Measurements from ENCODE around the gene SPARCL1.

The SPARCL1 gene

DNA sequence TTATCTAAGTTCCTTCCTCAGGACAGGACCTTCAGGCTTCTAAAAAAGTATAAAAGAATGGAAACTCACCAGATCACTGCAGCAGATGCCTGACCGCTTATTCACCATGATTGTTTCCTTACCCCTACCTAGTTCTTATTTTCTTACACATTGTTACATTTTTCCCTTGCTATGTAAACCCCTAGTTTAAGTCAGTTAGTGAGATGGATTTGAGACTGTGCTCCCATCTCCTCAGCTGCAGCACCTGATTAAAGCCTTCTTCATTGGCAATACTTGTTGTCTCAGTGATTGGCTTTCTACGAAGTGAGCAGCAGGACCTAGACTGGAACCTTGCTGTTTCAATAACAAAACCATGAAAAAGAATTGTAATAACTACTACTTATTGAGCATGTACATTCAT, 4.7 kb downstream of the SPARCL1 start:
- ChIA-PET POLR2A (no interaction called here), CTCF (no interaction called here)
- Histone ChIP-seq H3K4me3 (ENCODE audit: low read depth, low read length) (no peak overlapping the region), H3K27ac (ENCODE audit: extremely low read depth, low read depth, low read length) (no peak overlapping the region), H3K36me3 (ENCODE audit: control insufficient read depth in 2 of 2, insufficient read depth in 1 of 2, low read length in 2 of 2) (no peaks in the 10 kb centered on the region), H3K4me1 (ENCODE audit: control insufficient read depth, insufficient read depth, low read length) (no peaks in the 10 kb centered on the region), H3K9me3 (ENCODE audit: control insufficient read depth, insufficient read depth, low read depth, low read length) (no peaks in the 10 kb centered on the region)
- no peak for TF ChIP-seq ZBTB21 (tag by site-specific recombination; IDR thresholded peaks at IDR 0.05)
- no peak for TF ChIP-seq WT1 (tag by site-specific recombination; IDR thresholded peaks at IDR 0.05)
- TF ChIP-seq ZNF239 (tag by site-specific recombination; IDR thresholded peaks at IDR 0.05): no peak
- TF ChIP-seq TRIM28 (IDR thresholded peaks at IDR 0.05; ENCODE audit: borderline replicate concordance, low read length): peak; percentile 81
- TF ChIP-seq KLF10 (tag by site-specific recombination; IDR thresholded peaks at IDR 0.05): no peak
- TF ChIP-seq ZNF155 (tag by site-specific recombination; IDR thresholded peaks at IDR 0.05): no peak
- TF ChIP-seq ZNF10 (tag by site-specific recombination; IDR thresholded peaks at IDR 0.05): peak; percentile 92
- TF ChIP-seq SETDB1 (IDR thresholded peaks at IDR 0.05; ENCODE audit: insufficient read length, low read length): peak; percentile 96
- TF ChIP-seq ZNF174 (tag by site-specific recombination; IDR thresholded peaks at IDR 0.05): no peak
- TF ChIP-seq YY1 (tag by site-specific recombination; IDR thresholded peaks at IDR 0.05): no peak
- TF ChIP-seq ZNF571 (tag by site-specific recombination; IDR thresholded peaks at IDR 0.05): no peak
- TF ChIP-seq OVOL3 (tag by site-specific recombination; IDR thresholded peaks at IDR 0.05): no peak
- TF ChIP-seq KLF16 (tag by site-specific recombination; IDR thresholded peaks at IDR 0.05): no peak
- TF ChIP-seq, protein P1, sequence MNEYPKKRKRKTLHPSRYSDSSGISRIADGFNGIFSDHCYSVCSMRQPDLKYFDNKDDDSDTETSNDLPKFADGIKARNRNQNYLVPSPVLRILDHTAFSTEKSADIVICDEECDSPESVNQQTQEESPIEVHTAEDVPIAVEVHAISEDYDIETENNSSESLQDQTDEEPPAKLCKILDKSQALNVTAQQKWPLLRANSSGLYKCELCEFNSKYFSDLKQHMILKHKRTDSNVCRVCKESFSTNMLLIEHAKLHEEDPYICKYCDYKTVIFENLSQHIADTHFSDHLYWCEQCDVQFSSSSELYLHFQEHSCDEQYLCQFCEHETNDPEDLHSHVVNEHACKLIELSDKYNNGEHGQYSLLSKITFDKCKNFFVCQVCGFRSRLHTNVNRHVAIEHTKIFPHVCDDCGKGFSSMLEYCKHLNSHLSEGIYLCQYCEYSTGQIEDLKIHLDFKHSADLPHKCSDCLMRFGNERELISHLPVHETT (tag by site-specific recombination; IDR thresholded peaks at IDR 0.05): no peak
- TF ChIP-seq ZNF830 (tag by site-specific recombination; IDR thresholded peaks at IDR 0.05; ENCODE audit: low read depth): no peak
- no peak for TF ChIP-seq ZNF837 (tag by site-specific recombination; IDR thresholded peaks at IDR 0.05)
- TF ChIP-seq ZNF266 (tag by site-specific recombination; IDR thresholded peaks at IDR 0.05; ENCODE audit: low read depth): no peak
- no peak for TF ChIP-seq ZNF518A (tag by site-specific recombination; conservative IDR thresholded peaks at IDR 0.05; ENCODE audit: low read depth)
- TF ChIP-seq ZNF146 (tag by site-specific recombination; IDR thresholded peaks at IDR 0.05): no peak
- no peak for TF ChIP-seq ZNF701 (tag by site-specific recombination; IDR thresholded peaks at IDR 0.05)
- no peak for TF ChIP-seq ZNF580 (tag by site-specific recombination; IDR thresholded peaks at IDR 0.05)

DNA sequence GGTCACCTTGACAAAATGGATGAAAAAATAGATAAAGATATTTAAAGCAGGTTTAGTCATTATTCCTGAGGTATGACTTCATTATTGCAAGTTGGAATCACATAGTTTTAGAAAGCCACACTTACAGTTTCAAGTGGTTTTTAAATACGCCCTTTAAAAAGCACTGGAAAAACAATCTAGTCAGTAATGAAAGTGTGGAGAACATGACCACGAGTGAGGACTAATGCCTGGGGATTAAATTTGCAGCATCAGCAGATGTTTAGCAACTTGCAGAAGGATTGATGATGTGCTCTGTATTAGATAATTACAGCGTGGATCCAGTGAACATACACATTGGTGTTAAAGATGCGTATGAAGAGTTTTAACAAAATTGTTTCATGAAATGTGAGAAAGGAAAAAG, 5.9 kb downstream of the SPARCL1 start:
- CTCF ChIA-PET: no interaction called here
- Histone ChIP-seq H3K9me3 (ENCODE audit: control insufficient read depth, insufficient read depth, low read depth, low read length) (no peaks in the 10 kb centered on the region), H3K27ac (ENCODE audit: extremely low read depth, low read depth, low read length) (no peak overlapping the region), H3K4me3 (ENCODE audit: low read depth, low read length) (no peak overlapping the region), H3K4me1 (ENCODE audit: control insufficient read depth, insufficient read depth, low read length) (no peaks in the 10 kb centered on the region), H3K36me3 (ENCODE audit: control insufficient read depth in 2 of 2, insufficient read depth in 1 of 2, low read length in 2 of 2) (no peaks in the 10 kb centered on the region)
- TF ChIP-seq, protein P2, sequence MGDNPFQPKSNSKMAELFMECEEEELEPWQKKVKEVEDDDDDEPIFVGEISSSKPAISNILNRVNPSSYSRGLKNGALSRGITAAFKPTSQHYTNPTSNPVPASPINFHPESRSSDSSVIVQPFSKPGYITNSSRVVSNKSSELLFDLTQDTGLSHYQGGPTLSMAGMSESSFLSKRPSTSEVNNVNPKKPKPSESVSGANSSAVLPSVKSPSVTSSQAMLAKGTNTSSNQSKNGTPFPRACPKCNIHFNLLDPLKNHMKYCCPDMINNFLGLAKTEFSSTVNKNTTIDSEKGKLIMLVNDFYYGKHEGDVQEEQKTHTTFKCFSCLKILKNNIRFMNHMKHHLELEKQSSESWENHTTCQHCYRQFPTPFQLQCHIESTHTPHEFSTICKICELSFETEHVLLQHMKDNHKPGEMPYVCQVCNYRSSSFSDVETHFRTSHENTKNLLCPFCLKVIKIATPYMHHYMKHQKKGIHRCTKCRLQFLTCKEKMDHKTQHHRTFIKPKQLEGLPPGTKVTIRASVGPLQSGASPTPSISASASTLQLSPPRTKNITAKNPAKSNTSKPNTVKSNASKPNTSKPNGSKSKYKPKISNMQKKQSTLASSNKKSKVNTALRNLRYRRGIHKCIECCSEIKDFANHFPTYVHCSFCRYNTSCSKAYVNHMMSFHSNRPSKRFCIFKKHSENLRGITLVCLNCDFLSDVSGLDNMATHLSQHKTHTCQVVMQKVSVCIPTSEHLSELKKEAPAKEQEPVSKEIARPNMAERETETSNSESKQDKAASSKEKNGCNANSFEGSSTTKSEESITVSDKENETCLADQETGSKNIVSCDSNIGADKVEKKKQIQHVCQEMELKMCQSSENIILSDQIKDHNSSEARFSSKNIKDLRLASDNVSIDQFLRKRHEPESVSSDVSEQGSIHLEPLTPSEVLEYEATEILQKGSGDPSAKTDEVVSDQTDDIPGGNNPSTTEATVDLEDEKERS (tag by site-specific recombination; IDR thresholded peaks at IDR 0.05): no peak
- TF ChIP-seq SP7 (tag by site-specific recombination; IDR thresholded peaks at IDR 0.05) (peak; percentile 53; the same call in 1 of the 2 replicates), BCL11A (tag by site-specific recombination; IDR thresholded peaks at IDR 0.05; ENCODE audit: low read depth) (no peak), ZSCAN16 (tag by site-specific recombination; IDR thresholded peaks at IDR 0.05) (no peak), ZNF335 (tag by site-specific recombination; conservative IDR thresholded peaks at IDR 0.05) (no peak)
- TF ChIP-seq, protein P3, sequence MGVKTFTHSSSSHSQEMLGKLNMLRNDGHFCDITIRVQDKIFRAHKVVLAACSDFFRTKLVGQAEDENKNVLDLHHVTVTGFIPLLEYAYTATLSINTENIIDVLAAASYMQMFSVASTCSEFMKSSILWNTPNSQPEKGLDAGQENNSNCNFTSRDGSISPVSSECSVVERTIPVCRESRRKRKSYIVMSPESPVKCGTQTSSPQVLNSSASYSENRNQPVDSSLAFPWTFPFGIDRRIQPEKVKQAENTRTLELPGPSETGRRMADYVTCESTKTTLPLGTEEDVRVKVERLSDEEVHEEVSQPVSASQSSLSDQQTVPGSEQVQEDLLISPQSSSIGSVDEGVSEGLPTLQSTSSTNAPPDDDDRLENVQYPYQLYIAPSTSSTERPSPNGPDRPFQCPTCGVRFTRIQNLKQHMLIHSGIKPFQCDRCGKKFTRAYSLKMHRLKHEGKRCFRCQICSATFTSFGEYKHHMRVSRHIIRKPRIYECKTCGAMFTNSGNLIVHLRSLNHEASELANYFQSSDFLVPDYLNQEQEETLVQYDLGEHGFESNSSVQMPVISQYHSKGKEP (tag by site-specific recombination; IDR thresholded peaks at IDR 0.05): no peak
- POLR2A ChIA-PET: interaction anchor here (0.6 kb wide), 1 partner anchor 25 kb away, joined by 3 read pairs; no protein-coding TSS in a partner anchor

Measured in HEK293 (cell line).